ENCODE data around the gene NRBF2.

DNA sequence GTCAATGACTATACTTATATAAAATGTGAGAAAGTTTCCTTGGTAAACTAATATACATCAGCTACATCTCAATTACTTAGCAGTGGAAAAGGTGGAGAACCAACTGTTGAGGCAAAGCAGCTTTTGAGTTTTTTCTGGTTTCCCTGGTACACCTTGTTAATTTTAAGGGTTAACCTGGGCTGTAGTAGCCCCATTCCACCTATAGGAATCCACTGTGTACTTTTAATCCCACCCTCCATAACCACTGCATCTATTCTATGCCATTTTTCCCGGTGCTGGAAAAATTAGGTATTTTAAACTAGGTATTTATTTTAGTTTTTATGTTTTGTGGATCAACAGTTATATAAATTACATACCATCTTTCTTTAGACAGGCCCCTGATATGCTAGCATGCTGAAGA is 42.4 kb downstream of the NRBF2 start:
- TF ChIP-seq EZH2 (IDR thresholded peaks at IDR 0.05; ENCODE audit: borderline replicate concordance, insufficient read depth, low read depth, low read length, poor library complexity, severe bottlenecking): no peak
- TF ChIP-seq, protein P1, sequence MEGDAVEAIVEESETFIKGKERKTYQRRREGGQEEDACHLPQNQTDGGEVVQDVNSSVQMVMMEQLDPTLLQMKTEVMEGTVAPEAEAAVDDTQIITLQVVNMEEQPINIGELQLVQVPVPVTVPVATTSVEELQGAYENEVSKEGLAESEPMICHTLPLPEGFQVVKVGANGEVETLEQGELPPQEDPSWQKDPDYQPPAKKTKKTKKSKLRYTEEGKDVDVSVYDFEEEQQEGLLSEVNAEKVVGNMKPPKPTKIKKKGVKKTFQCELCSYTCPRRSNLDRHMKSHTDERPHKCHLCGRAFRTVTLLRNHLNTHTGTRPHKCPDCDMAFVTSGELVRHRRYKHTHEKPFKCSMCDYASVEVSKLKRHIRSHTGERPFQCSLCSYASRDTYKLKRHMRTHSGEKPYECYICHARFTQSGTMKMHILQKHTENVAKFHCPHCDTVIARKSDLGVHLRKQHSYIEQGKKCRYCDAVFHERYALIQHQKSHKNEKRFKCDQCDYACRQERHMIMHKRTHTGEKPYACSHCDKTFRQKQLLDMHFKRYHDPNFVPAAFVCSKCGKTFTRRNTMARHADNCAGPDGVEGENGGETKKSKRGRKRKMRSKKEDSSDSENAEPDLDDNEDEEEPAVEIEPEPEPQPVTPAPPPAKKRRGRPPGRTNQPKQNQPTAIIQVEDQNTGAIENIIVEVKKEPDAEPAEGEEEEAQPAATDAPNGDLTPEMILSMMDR (IDR thresholded peaks at IDR 0.05): no peak
